ENCODE data around the gene EPHA6. TPM values are rescaled to one million over a fixed set of nuclear protein-coding genes. Genes with fewer than 3 reads are reported as not detected.

The EPHA6 gene
- total RNA-seq, 6 donors from 2014 or later, result 0.14 to 1.0 (median 0.57) TPM; not detected in 3

GRCh38 chr3:97230486-97230885 lies 416.1 kb downstream of the EPHA6 start:
- no peaks in the 10 kb centered on the region for H3K27me3 ChIP-seq
- DNase-seq (no peak), ATAC-seq (ENCODE audit: low FRiP score in 2 of 2) (no peak)
- TF ChIP-seq EP300 (IDR thresholded peaks at IDR 0.05) (no peak), POLR2A (IDR thresholded peaks at IDR 0.05) (no peak), CTCF (IDR thresholded peaks at IDR 0.05) (no peak), POLR2AphosphoS5 (IDR thresholded peaks at IDR 0.05) (no peak)
- H3K36me3 ChIP-seq, result no peaks in the 10 kb centered on the region
- H3K4me3 ChIP-seq, result no peak overlapping the region
- 76 to 77% methylated on average over 3 of the region's 3 CpGs for WGBS, 2 donors
- H3K27ac ChIP-seq, result no peak overlapping the region
- no peaks in the 10 kb centered on the region for H3K9me3 ChIP-seq
- H3K4me1 ChIP-seq, result no peaks in the 10 kb centered on the region

- TF ChIP-seq EP300 (IDR thresholded peaks at IDR 0.05) (no peak), POLR2AphosphoS5 (IDR thresholded peaks at IDR 0.05) (no peak), POLR2A (IDR thresholded peaks at IDR 0.05) (no peak), CTCF (IDR thresholded peaks at IDR 0.05) (no peak)
- WGBS, 2 donors, result 42 to 61% methylated on average over 5 of the region's 5 CpGs
- H3K27me3 ChIP-seq, result no peaks in the 10 kb centered on the region
- no peak overlapping the region for H3K27ac ChIP-seq
- no peaks in the 10 kb centered on the region for H3K36me3 ChIP-seq
- ATAC-seq (ENCODE audit: low FRiP score in 2 of 2) (no peak), DNase-seq (no peak)
- no peaks in the 10 kb centered on the region for H3K9me3 ChIP-seq
- H3K4me1 ChIP-seq, result no peaks in the 10 kb centered on the region
- no peak overlapping the region for H3K4me3 ChIP-seq
These were observed 418.1 kb downstream of the EPHA6 start for GRCh38 chr3:97232393-97233034.

GRCh38 chr3:97235179-97235578 lies 420.8 kb downstream of the EPHA6 start:
- no peaks in the 10 kb centered on the region for H3K9me3 ChIP-seq
- TF ChIP-seq POLR2A (IDR thresholded peaks at IDR 0.05), result no peak
- no peak for TF ChIP-seq CTCF (IDR thresholded peaks at IDR 0.05)
- no peak for TF ChIP-seq EP300 (IDR thresholded peaks at IDR 0.05)
- TF ChIP-seq POLR2AphosphoS5 (IDR thresholded peaks at IDR 0.05), result no peak
- H3K4me3 ChIP-seq, result no peak overlapping the region
- DNase-seq (no peak), ATAC-seq (ENCODE audit: low FRiP score in 2 of 2) (no peak)
- H3K27me3 ChIP-seq, result no peaks in the 10 kb centered on the region
- no peak overlapping the region for H3K27ac ChIP-seq
- H3K4me1 ChIP-seq, result no peaks in the 10 kb centered on the region
- H3K36me3 ChIP-seq, result no peaks in the 10 kb centered on the region

- H3K27ac ChIP-seq, result no peak overlapping the region
- H3K4me1 ChIP-seq, result no peaks in the 10 kb centered on the region
These were observed 421.4 kb downstream of the EPHA6 start for GRCh38 chr3:97235611-97236315.

More at GRCh38 chr3:97235611-97236315, 421.4 kb downstream of the EPHA6 start:
- Histone ChIP-seq H3K36me3 (no peaks in the 10 kb centered on the region), H3K4me3 (no peak overlapping the region), H3K9me3 (no peaks in the 10 kb centered on the region), H3K27me3 (no peaks in the 10 kb centered on the region)
- ATAC-seq (ENCODE audit: low FRiP score in 2 of 2) (no peak), DNase-seq (no peak)
- TF ChIP-seq CTCF (IDR thresholded peaks at IDR 0.05) (no peak), POLR2AphosphoS5 (IDR thresholded peaks at IDR 0.05) (no peak), EP300 (IDR thresholded peaks at IDR 0.05) (no peak), POLR2A (IDR thresholded peaks at IDR 0.05) (no peak)
